ENCODE measurements around the gene PRKCB.

DNA sequence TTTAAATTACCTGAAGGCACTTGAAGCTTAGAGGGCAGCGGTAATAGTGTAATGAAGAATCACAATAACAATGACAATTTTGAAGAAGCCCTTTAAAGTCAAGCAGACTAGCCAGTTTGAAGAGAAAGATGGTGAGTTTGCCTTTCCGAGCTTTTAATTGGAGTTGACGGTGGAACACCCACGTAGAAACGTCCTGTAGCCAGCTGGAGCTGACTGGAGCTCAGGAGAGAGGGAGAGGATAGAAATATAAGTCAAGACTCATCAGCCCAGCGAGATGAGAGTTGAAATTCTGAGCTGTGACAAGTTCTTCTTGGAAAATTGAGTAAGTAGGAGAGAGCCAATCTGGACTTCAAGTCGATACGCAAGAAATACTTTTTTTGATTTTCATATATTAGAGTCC lies 328.6 kb downstream of the PRKCB start:
- TF ChIP-seq, protein P1, sequence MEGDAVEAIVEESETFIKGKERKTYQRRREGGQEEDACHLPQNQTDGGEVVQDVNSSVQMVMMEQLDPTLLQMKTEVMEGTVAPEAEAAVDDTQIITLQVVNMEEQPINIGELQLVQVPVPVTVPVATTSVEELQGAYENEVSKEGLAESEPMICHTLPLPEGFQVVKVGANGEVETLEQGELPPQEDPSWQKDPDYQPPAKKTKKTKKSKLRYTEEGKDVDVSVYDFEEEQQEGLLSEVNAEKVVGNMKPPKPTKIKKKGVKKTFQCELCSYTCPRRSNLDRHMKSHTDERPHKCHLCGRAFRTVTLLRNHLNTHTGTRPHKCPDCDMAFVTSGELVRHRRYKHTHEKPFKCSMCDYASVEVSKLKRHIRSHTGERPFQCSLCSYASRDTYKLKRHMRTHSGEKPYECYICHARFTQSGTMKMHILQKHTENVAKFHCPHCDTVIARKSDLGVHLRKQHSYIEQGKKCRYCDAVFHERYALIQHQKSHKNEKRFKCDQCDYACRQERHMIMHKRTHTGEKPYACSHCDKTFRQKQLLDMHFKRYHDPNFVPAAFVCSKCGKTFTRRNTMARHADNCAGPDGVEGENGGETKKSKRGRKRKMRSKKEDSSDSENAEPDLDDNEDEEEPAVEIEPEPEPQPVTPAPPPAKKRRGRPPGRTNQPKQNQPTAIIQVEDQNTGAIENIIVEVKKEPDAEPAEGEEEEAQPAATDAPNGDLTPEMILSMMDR (IDR thresholded peaks at IDR 0.05; ENCODE audit: poor library complexity) = no peak
- TF ChIP-seq EZH2 (IDR thresholded peaks at IDR 0.05; ENCODE audit: borderline replicate concordance) (no peak), EZH2phosphoT487 (IDR thresholded peaks at IDR 0.05; ENCODE audit: low read depth, severe bottlenecking, unreplicated experiment) (no peak)
